ENCODE data around the gene AGBL2.
"Not testable (repeated sequence)": the region's sequence is repeated elsewhere in the genome, so short reads cannot be mapped to it uniquely, and the experiment has no call there.

The AGBL2 gene, protein sequence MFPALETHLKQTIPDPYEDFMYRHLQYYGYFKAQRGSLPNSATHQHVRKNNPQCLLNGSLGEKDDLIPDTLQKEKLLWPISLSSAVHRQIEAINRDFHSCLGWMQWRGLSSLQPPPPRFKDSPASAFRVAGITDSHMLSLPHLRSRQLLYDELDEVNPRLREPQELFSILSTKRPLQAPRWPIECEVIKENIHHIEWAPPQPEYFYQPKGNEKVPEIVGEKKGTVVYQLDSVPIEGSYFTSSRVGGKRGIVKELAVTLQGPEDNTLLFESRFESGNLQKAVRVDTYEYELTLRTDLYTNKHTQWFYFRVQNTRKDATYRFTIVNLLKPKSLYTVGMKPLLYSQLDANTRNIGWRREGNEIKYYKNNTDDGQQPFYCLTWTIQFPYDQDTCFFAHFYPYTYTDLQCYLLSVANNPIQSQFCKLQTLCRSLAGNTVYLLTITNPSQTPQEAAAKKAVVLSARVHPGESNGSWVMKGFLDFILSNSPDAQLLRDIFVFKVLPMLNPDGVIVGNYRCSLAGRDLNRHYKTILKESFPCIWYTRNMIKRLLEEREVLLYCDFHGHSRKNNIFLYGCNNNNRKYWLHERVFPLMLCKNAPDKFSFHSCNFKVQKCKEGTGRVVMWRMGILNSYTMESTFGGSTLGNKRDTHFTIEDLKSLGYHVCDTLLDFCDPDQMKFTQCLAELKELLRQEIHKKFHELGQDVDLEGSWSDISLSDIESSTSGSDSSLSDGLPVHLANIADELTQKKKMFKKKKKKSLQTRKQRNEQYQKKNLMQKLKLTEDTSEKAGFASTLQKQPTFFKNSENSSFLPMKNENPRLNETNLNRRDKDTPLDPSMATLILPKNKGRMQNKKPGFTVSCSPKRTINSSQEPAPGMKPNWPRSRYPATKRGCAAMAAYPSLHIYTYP

GRCh38 chr11:47715082-47715669 lies at the start of gene AGBL2:
AGBL2 (minus strand) TSS chr11:47715369; CDS start chr11:47714650, 719 bp downstream.
- DNase-seq, result peak; percentile 54 to 74 (median 68)

- not testable (repeated sequence) for DNase-seq
These were observed 44.1 kb upstream of the AGBL2 start for GRCh38 chr11:47759291-47759690.

- no peak for DNase-seq
These were observed 41.0 kb upstream of the AGBL2 start for GRCh38 chr11:47756208-47756607.

- DNase-seq, result no peak
These were observed 35.6 kb upstream of the AGBL2 start for GRCh38 chr11:47750725-47751124.

- not testable (repeated sequence) for DNase-seq
These were observed 27.3 kb upstream of the AGBL2 start for GRCh38 chr11:47742494-47742893.

DNA sequence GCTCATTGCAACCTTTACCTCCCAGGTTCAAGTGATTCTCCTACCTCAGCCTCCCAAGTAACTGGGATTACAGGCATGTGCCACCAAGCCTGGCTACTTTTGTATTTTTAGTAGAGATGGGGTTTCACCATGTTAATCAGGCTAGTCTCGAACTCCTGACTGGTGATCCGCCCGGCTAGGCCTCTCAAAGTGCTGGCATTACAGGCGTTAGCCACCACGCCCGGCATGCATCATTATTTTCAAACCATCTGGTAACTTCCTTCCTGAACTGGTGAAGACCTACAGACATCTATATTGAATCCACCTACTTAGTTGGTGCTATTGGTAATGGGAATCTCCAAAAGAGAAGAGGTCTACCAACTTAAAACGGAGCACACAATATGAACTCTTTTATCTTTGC lies 22.6 kb upstream of the AGBL2 start:
- not testable (repeated sequence) for DNase-seq

- no peak for DNase-seq
These were observed 17.1 kb upstream of the AGBL2 start for GRCh38 chr11:47732271-47732670.

- no peak for DNase-seq
These were observed 16.3 kb upstream of the AGBL2 start for GRCh38 chr11:47731475-47731874.

DNA sequence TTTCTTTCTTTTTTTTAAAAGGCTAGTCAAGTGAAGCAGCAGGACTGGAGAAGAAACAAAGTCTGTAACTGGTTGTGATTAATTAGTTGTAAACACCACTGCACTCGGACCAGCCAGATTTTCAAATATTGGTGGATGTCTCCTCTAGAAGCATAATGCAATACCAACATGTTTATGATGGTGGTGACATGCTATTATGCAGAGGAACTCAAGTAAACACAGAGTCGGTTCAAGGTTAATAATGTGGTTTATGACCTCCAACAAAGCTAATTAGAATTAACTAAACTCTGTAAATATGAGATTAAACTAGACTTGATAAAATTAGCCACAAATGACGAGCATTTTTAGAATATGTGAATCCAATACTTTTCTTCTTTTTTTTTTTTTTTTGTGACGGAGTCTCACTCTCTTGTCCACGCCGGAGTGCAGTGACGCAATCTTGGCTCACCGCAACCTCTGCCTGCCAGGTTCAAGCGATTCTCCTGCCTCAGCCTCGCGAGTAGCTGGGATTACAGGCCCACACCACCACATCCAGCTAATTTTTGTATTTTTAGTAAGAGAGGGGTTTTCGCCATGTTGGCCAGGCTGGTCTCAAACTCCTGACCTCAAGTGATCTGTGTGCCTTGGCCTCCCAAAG lies 11.8 kb upstream of the AGBL2 start:
- no peak for DNase-seq

GRCh38 chr11:47726118-47726442 lies 10.9 kb upstream of the AGBL2 start:
- DNase-seq, result no peak

GRCh38 chr11:47725442-47726117 lies 10.4 kb upstream of the AGBL2 start:
- DNase-seq, result no peak

- DNase-seq, result no peak
These were observed 9.0 kb upstream of the AGBL2 start for GRCh38 chr11:47724041-47724729.

GRCh38 chr11:47723041-47723440 lies 7.9 kb upstream of the AGBL2 start:
- no peak for DNase-seq

DNA sequence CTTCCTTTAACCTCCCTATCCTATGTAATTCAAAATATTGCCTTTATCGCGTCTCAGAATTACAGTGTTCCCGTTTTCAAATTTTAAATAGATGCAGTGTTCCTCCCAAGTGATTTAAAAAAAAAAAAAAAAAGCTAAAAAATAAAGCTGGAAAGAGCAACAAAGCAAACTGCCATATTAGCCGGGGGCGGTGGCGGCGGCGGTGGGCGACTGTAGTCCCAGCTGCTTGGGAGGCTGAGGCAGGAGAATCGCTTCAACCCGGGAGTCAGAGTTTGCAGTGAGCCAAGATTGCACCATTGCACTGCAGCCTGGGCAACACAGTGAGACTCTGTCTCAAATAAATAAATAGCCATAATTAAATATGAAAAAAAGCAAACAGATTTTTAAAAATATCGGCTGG lies 5.5 kb upstream of the AGBL2 start:
- no peak for DNase-seq

- DNase-seq, result no peak
These were observed 1.5 kb upstream of the AGBL2 start for GRCh38 chr11:47716692-47717091.

- DNase-seq, result no peak
These were observed 551 bp downstream of the AGBL2 start for GRCh38 chr11:47714554-47715081.

- DNase-seq, result no peak
These were observed 3.4 kb downstream of the AGBL2 start for GRCh38 chr11:47711816-47712215.

- DNase-seq, result no peak
These were observed 3.9 kb downstream of the AGBL2 start for GRCh38 chr11:47711225-47711624.

DNA sequence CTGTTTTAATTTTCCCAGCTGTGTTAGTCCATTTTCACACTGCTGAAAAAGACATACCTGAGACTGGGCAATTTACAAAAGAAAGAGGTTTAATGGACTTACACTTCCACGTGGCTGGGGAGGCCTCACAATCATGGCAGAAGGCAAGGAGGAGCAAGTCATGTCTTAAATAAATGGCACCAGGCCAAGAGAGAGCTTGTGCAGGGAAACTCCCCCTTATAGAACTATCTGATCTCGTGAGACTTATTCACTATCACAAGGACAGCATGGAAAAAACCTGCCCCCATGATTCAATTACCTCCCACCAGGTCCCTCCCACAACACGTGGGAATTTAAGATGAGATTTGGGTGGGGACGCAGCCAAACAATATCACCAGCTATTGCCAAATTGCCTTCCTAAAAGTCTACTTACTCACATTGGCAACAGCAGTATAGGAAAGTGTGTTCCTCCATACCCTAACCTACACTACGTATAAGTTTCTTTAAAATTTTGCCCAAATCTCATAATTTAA lies 7.8 kb downstream of the AGBL2 start:
- not testable (repeated sequence) for DNase-seq

- no peak for DNase-seq
These were observed 9.4 kb downstream of the AGBL2 start for GRCh38 chr11:47705721-47706120.

GRCh38 chr11:47691979-47692378 lies 23.2 kb downstream of the AGBL2 start:
- no peak for DNase-seq

Measured in activated CD4-positive, CD25-positive, alpha-beta regulatory T cell (primary cell).